Measurements from ENCODE around the gene PALM.
A peak's percentile ranks its signal among the peaks of the same experiment; 100 is the strongest.

Gene PALM

GRCh38 chr19:676339-677105 lies 32.2 kb upstream of the PALM start, which contains the start of gene FSTL3:
TSS of gene FSTL3 (plus strand) at chr19:676392. CDS start at chr19:676424, 32 bp downstream.
- peak within 1 kb of the TSS; percentile 74 for H3K4me3 ChIP-seq (ENCODE audit: low read depth, low read length)
- DNase-seq (ENCODE audit: low read depth), result no peak
- TF ChIP-seq CTCF (conservative IDR thresholded peaks at IDR 0.05; ENCODE audit: low read depth, low read length), result no peak

- DNase-seq (ENCODE audit: low read depth), result peak; percentile 87
- peak overlapping the region; percentile 74 for H3K4me3 ChIP-seq (ENCODE audit: low read depth, low read length)
- no peak for TF ChIP-seq CTCF (conservative IDR thresholded peaks at IDR 0.05; ENCODE audit: low read depth, low read length)
Observed at GRCh38 chr19:677201-677600, 31.5 kb upstream of the PALM start.

- TF ChIP-seq CTCF (conservative IDR thresholded peaks at IDR 0.05; ENCODE audit: low read depth, low read length), result no peak
- peak; percentile 54 for DNase-seq (ENCODE audit: low read depth)
- H3K4me3 ChIP-seq (ENCODE audit: low read depth, low read length), result peak overlapping the region; percentile 74
Observed at GRCh38 chr19:677601-678436, 30.9 kb upstream of the PALM start.

- H3K4me3 ChIP-seq (ENCODE audit: low read depth, low read length), result peak overlapping the region; percentile 67
- no peak for TF ChIP-seq CTCF (conservative IDR thresholded peaks at IDR 0.05; ENCODE audit: low read depth, low read length)
- DNase-seq (ENCODE audit: low read depth), result no peak
Observed at GRCh38 chr19:678791-679388, 29.8 kb upstream of the PALM start.

DNA sequence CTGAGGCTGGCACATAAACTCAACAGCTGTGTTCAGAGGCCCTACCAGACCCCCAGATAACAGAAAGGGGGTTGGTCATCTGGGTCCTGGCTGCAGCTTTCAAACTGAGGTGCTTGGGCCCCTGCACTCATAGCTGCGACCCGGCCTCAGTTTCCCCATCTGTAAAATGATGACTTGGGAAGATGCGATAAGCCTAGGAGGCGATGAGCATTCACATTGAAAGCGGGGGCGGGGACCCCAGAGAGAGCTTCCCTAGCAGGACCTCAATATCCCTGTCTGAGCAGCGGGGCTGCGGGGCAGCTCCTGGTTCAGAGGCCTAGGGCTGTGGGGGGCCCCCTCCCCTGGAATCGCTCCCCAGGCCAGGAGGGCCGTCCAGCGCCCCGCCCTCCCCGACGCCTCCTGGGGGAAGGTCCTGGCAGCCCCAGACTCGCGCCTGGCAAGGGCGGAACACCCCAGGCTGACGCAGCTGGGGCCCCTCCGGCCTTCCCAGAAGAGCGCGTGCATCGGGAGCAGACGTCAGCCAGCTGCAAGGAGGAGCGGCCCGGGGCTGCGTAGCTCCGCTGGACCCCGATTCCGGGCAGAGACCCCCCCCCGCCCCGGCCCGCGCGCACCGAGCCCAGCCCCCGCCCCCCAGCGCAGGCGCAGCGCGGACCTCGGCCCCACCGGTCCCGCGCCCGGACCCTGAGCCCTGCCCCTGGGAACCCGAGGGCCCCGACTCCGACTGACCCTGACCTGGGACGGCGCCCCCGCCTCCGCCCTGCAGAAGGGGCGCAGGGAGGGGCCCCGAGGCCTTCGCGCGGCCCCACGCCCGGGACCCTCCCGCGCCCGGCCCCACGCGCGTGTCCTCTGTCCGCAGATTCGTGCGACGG lies 29.1 kb upstream of the PALM start:
- no peak for TF ChIP-seq CTCF (conservative IDR thresholded peaks at IDR 0.05; ENCODE audit: low read depth, low read length)
- peak overlapping the region; percentile 67 for H3K4me3 ChIP-seq (ENCODE audit: low read depth, low read length)
- peak; percentile 90 for DNase-seq (ENCODE audit: low read depth)

GRCh38 chr19:680287-681028 lies 28.3 kb upstream of the PALM start:
- H3K4me3 ChIP-seq (ENCODE audit: low read depth, low read length), result peak overlapping the region; percentile 67
- peak; percentile 99 for DNase-seq (ENCODE audit: low read depth)

More at GRCh38 chr19:680287-681028, 28.3 kb upstream of the PALM start:
- peak; percentile 23 for TF ChIP-seq CTCF (conservative IDR thresholded peaks at IDR 0.05; ENCODE audit: low read depth, low read length)
